Inflammatory macrophage treated with lipopolysaccharide for 1 hour (primary cell): ENCODE results near the gene CYP20A1.
"Not testable (repeated sequence)": the region's sequence is repeated elsewhere in the genome, so short reads cannot be mapped to it uniquely, and the experiment has no call there.

Experiments
- DNase-seq, 2 donors: peaks; one replicate each; pipeline ENCODE4 v3.0.0-alpha.2; 2020 to 2022

CYP20A1 gene

GRCh38 chr2:203238704-203239526, at the start of gene CYP20A1:
TSS of gene CYP20A1 (plus strand) at chr2:203239018. CDS start at chr2:203239063, 45 bp downstream.
- DNase-seq: peak; percentile 98

GRCh38 chr2:203190547-203190946, 48.3 kb upstream of the CYP20A1 start:
- DNase-seq: not testable (repeated sequence)

- not testable (repeated sequence) for DNase-seq
These were observed 47.8 kb upstream of the CYP20A1 start for GRCh38 chr2:203191026-203191425.

- no peak for DNase-seq
These were observed 46.9 kb upstream of the CYP20A1 start for GRCh38 chr2:203191961-203192360.

- no peak for DNase-seq
These were observed 43.3 kb upstream of the CYP20A1 start for GRCh38 chr2:203195331-203196036.

GRCh38 chr2:203200866-203201265, 38.0 kb upstream of the CYP20A1 start:
- no peak for DNase-seq

GRCh38 chr2:203201426-203201825, 37.4 kb upstream of the CYP20A1 start:
- no peak for DNase-seq

- DNase-seq: no peak
These were observed 29.3 kb upstream of the CYP20A1 start for GRCh38 chr2:203209538-203209937.

- peak in 1 of 2 donors; percentile 20 for DNase-seq
These were observed 13.3 kb upstream of the CYP20A1 start for GRCh38 chr2:203225423-203226039.

GRCh38 chr2:203229674-203230073, 9.1 kb upstream of the CYP20A1 start:
- not testable (repeated sequence) for DNase-seq

- DNase-seq: no peak
These were observed 1.2 kb upstream of the CYP20A1 start for GRCh38 chr2:203237346-203238238.

- DNase-seq: no peak
These were observed 520 bp upstream of the CYP20A1 start for GRCh38 chr2:203238292-203238703.

GRCh38 chr2:203240491-203240890, 1.7 kb downstream of the CYP20A1 start:
- DNase-seq: peak in 1 of 2 donors; percentile 5

GRCh38 chr2:203242518-203242917, 3.7 kb downstream of the CYP20A1 start:
- DNase-seq: no peak

GRCh38 chr2:203246646-203247045, 7.8 kb downstream of the CYP20A1 start:
- no peak for DNase-seq

GRCh38 chr2:203252818-203253217, 14.0 kb downstream of the CYP20A1 start:
- DNase-seq: no peak

- DNase-seq: not testable (repeated sequence)
These were observed 14.7 kb downstream of the CYP20A1 start for GRCh38 chr2:203253422-203254095.

- DNase-seq: no peak
These were observed 22.7 kb downstream of the CYP20A1 start for GRCh38 chr2:203261326-203262159.

GRCh38 chr2:203279288-203279687, 40.5 kb downstream of the CYP20A1 start:
- DNase-seq: no peak

GRCh38 chr2:203280428-203281064, 41.7 kb downstream of the CYP20A1 start:
- DNase-seq: no peak
